ENCODE data around the gene SNHG17.

GRCh38 chr20:38372806-38373205 lies 62.3 kb downstream of the SNHG17 start:
- TF ChIP-seq, protein P1, sequence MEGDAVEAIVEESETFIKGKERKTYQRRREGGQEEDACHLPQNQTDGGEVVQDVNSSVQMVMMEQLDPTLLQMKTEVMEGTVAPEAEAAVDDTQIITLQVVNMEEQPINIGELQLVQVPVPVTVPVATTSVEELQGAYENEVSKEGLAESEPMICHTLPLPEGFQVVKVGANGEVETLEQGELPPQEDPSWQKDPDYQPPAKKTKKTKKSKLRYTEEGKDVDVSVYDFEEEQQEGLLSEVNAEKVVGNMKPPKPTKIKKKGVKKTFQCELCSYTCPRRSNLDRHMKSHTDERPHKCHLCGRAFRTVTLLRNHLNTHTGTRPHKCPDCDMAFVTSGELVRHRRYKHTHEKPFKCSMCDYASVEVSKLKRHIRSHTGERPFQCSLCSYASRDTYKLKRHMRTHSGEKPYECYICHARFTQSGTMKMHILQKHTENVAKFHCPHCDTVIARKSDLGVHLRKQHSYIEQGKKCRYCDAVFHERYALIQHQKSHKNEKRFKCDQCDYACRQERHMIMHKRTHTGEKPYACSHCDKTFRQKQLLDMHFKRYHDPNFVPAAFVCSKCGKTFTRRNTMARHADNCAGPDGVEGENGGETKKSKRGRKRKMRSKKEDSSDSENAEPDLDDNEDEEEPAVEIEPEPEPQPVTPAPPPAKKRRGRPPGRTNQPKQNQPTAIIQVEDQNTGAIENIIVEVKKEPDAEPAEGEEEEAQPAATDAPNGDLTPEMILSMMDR (conservative IDR thresholded peaks at IDR 0.05; ENCODE audit: low read depth, low read length) = no peak
- TF ChIP-seq MAZ (IDR thresholded peaks at IDR 0.05; ENCODE audit: borderline replicate concordance, low read depth, low read length) = no peak
